Articular chondrocyte of knee joint (primary cell): ENCODE data around the gene EEF2K. TPM values are rescaled to one million over a fixed set of nuclear protein-coding genes. Genes with fewer than 3 reads are reported as not detected.

Experiments used
- total RNA-seq: library from RNA; depleted of rRNA; stranded (reverse); fragments of >200 nt; gene quantifications from 2 replicates; pipeline ENCODE4 v1.2.3, GENCODE V29; 2012

EEF2K gene
- 41.2 and 52.0 TPM in 2 replicates for total RNA-seq

GRCh38 chr16:22206013-22206841 is at the start of gene EEF2K:
Gene EEF2K, plus strand, starts transcription at chr16:22206278. Its CDS starts 19,452 bp downstream, at chr16:22225730.

GRCh38 chr16:22161999-22162655 is 44.0 kb upstream of the EEF2K start, which contains the start of gene SDR42E2:
Gene SDR42E2, plus strand, starts transcription at chr16:22162506. Its CDS starts 3,077 bp downstream, at chr16:22165583.

GRCh38 chr16:22297114-22297870 is 91.2 kb downstream of the EEF2K start, which contains the start of gene POLR3E:
Gene POLR3E, plus strand, starts transcription at chr16:22297409. Its CDS starts 5,560 bp downstream, at chr16:22302969.

Other genes starting within 250 kb of the EEF2K start
- not detected in 2 replicates for gene PDZD9, start 205.2 kb upstream of the EEF2K start, total RNA-seq
- 16.7 and 17.6 TPM in 2 replicates for gene MOSMO, start 198.2 kb upstream of the EEF2K start, total RNA-seq
- gene VWA3A, start 113.7 kb upstream of the EEF2K start, total RNA-seq = 0.43 TPM in 1 of 2 replicates, not detected in the other
- not detected in 2 replicates for gene SDR42E2, start 43.8 kb upstream of the EEF2K start, total RNA-seq
- 17.3 and 20.1 TPM in 2 replicates for gene POLR3E, start 91.1 kb downstream of the EEF2K start, total RNA-seq
- 46.6 and 47.7 TPM in 2 replicates for gene CDR2, start 168.3 kb downstream of the EEF2K start, total RNA-seq